Iris pigment epithelial cell (primary cell): Measurements from ENCODE around the gene FSCN2.

ENCODE experiments used
- DNase-seq: peaks from one replicate; pipeline ENCODE4 v3.0.0-alpha.2; 2011; ENCODE audit warnings: low read depth

Gene FSCN2

GRCh38 chr17:81512562-81513371 is 15.4 kb upstream of the FSCN2 start, which contains the start of gene ACTG1:
TSS of gene ACTG1 (minus strand) at chr17:81512799. CDS start at chr17:81512354, 445 bp downstream.
- peak; percentile 90 for DNase-seq

GRCh38 chr17:81513372-81513752 is 14.8 kb upstream of the FSCN2 start:
- no peak for DNase-seq

GRCh38 chr17:81513753-81514488 is 14.3 kb upstream of the FSCN2 start:
- peak; percentile 87 for DNase-seq

- no peak for DNase-seq
Observed at GRCh38 chr17:81514489-81514738, 13.8 kb upstream of the FSCN2 start.

GRCh38 chr17:81514739-81515529 is 13.2 kb upstream of the FSCN2 start:
- peak; percentile 81 for DNase-seq

- no peak for DNase-seq
Observed at GRCh38 chr17:81515530-81516041, 12.6 kb upstream of the FSCN2 start.

- no peak for DNase-seq
Observed at GRCh38 chr17:81516439-81516838, 11.7 kb upstream of the FSCN2 start.

- no peak for DNase-seq
Observed at GRCh38 chr17:81517009-81517338, 11.2 kb upstream of the FSCN2 start.

- DNase-seq, result peak; percentile 25
Observed at GRCh38 chr17:81517339-81518112, 10.7 kb upstream of the FSCN2 start.

- DNase-seq, result no peak
Observed at GRCh38 chr17:81518113-81518784, 9.9 kb upstream of the FSCN2 start.

- DNase-seq, result peak; percentile 25
Observed at GRCh38 chr17:81518785-81519283, 9.3 kb upstream of the FSCN2 start.

GRCh38 chr17:81519284-81520020 is 8.7 kb upstream of the FSCN2 start:
- DNase-seq, result no peak

- DNase-seq, result no peak
Observed at GRCh38 chr17:81520021-81520901, 7.9 kb upstream of the FSCN2 start.

GRCh38 chr17:81522491-81523401 is 5.4 kb upstream of the FSCN2 start:
- peak; percentile 51 for DNase-seq

GRCh38 chr17:81523402-81524038 is 4.7 kb upstream of the FSCN2 start:
- DNase-seq, result no peak

GRCh38 chr17:81524039-81524864 is 3.9 kb upstream of the FSCN2 start:
- DNase-seq, result no peak

GRCh38 chr17:81524865-81525159 is 3.4 kb upstream of the FSCN2 start:
- no peak for DNase-seq
